ENCODE measurements around the gene BCAN.

GRCh38 chr1:156704930-156705320, 63.0 kb downstream of the BCAN start:
- TF ChIP-seq CTCF (IDR thresholded peaks at IDR 0.05) (no peak), SP1 (CRISPR knock-in tag; conservative IDR thresholded peaks at IDR 0.05) (no peak), MLX (CRISPR knock-in tag; IDR thresholded peaks at IDR 0.05) (0 out of 2 replicates have a peak, but pooled peaks have one; percentile 24), ATF3 (CRISPR knock-in tag; conservative IDR thresholded peaks at IDR 0.05) (no peak), CREM (CRISPR knock-in tag; IDR thresholded peaks at IDR 0.05) (0 out of 2 replicates have a peak, but pooled peaks have one; percentile 27), MAX (CRISPR knock-in tag; IDR thresholded peaks at IDR 0.05) (peak; percentile 67; the same call in 1 of the 2 replicates), OVOL2 (CRISPR knock-in tag; IDR thresholded peaks at IDR 0.05; ENCODE audit: borderline replicate concordance) (no peak), ZNF121 (CRISPR knock-in tag; IDR thresholded peaks at IDR 0.05) (no peak), AFF4 (CRISPR knock-in tag; IDR thresholded peaks at IDR 0.05; ENCODE audit: borderline replicate concordance) (no peak), USF2 (CRISPR knock-in tag; IDR thresholded peaks at IDR 0.05) (no peak), ZNF138 (CRISPR knock-in tag; conservative IDR thresholded peaks at IDR 0.05) (no peak)
